Measurements from ENCODE around the gene KCNIP4.

KCNIP4 gene

DNA sequence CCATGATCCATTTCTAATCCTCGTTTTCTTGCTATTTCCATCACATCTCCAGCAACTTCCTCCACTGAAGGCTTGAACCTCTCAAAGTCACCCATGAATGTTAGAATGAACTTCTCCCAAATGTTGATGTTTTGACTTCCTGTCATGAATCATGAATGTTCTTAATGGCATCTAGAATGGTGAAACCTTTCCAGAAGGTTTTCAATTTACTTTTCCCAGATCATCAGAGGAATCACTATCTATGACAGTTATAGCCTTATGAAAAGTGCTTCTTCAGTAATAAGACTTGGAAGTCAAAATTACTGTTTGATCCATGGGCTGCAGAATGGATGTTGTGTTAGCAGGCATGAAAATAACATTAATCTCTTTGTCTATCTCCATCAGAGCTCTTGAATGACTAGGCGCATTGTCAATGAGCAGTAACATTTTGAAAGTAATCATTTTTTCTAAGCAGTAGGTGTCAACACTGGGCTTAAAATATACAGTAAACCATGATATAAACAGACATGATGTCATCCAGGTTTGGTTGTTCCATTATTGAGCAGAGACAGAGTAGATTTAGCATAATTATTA lies 268.2 kb downstream of the KCNIP4 start:
- no peak for DNase-seq

DNA sequence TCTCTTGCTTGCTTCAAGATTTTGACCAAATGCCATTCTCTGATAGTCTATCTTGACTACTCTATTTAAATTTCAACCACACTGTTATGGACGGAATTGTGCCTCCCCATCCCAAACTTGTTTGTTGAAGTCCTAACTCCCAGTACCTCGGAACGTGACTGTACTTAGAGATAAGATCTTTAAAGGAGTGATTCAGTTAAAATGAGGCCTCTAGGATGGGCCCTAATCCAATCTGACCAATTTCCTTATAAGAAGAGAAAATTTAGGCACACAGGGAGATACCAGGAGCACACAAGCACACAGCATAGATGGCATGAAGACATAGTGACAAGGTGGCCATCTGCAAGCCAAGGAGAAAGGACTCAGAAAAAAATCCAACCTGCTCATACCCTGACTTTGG lies 269.9 kb downstream of the KCNIP4 start:
- DNase-seq = no peak

DNA sequence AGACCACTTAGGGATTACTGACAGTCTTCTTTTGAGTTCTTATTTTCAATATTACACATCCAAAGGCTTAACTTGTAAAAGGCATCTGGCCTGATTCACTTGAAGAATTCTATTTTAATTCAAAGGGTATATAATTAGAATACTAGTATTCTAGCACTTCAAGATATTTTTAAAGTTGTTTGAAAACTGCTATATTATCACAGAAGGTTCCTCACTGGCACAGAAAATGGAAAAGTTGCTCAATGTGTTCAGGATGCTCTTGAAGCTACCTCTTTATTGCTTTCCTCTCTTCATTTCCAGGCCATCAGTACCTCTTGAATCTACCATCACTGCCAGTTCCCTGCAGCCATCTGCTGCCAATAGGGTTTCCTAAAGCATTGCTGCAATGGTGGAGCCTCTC lies 271.4 kb downstream of the KCNIP4 start:
- DNase-seq = no peak

DNA sequence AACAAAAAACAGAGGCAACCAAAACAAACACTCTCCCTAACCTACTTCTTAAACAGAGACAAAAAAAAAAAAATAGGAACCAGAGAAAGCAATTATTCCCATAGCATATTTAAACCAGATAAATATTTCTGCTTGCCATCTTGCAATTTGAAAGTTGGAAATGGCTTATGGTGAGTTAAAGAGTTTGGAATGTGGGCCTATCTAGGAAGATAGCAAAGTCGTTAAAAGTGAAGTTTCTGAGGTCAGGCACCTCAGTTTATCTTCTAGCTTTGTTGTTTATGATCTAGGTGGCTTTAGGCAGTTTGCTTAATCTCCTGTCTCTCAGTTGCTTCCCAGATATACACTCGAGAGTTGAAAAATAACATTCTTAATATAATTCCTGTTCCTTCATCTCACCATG lies 284.2 kb downstream of the KCNIP4 start:
- no peak for DNase-seq

DNA sequence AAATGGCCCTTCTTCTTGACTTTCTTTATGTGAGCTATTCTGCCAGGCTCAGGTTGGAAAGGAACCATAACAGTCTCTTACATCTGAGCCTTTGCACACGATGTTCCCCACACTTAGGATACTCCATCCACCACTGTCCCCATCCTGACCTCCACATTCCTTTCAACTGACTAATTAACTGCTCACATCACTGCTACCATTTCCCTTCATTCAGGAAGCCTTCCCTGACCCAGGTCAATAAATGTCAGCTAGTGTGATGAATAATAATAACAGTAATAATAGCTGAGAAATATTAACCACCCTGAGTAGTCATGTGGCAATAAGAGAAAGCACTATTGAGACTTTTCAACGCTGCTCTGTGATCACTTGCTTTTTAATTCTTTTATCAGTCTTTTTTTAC lies 291.7 kb downstream of the KCNIP4 start:
- no peak for DNase-seq

DNA sequence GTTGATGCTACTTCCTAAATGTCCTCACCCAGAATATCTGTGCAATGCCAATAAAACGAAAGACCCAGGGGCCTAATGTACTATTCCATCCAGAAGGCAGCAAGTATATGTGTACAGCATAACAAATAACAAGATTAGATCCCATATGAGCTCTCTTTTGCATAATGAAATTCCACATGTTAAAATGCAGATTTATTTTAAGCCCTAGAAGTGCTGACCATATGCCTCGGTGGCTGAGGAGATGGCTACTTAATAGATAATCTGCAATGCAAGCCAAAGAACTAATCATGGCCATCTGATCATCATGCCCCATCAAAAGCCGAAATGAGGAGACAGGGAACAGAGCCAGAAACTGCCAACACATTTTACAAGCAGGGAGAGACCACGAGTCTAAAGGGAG lies 293.5 kb downstream of the KCNIP4 start:
- DNase-seq = no peak

DNA sequence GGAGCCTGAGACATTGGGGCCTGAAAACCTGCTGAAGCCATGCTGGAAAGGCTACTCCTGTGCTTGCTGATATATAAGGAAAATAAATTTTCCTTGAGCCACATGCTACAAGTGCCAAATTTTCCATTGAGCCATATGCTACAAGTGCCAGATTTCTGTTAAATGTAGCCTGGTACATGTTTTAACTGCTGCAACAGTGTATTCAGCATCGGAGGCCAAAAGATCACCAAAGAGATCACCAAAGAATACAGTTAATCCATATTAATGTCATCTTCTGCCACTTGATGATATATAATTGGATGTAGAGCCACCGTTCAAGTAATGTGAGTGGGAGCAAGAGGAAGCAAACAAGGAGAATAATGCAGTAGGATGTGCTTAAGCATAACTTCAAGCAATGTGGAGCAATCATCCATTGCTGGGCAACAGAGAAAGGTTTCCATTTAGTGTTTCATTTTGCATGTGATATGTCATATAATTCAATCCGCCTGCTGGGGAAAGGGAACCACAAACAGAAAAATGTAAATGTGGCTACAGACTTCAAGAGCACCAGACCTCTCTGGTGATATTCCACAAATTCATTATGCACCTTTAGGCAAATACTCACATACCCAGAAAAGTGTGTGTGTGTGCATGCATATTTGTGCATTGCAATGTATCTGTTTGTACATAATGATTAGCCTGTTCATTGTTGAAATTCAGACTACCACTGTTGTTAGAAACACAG lies 295.9 kb downstream of the KCNIP4 start:
- no peak for DNase-seq

DNA sequence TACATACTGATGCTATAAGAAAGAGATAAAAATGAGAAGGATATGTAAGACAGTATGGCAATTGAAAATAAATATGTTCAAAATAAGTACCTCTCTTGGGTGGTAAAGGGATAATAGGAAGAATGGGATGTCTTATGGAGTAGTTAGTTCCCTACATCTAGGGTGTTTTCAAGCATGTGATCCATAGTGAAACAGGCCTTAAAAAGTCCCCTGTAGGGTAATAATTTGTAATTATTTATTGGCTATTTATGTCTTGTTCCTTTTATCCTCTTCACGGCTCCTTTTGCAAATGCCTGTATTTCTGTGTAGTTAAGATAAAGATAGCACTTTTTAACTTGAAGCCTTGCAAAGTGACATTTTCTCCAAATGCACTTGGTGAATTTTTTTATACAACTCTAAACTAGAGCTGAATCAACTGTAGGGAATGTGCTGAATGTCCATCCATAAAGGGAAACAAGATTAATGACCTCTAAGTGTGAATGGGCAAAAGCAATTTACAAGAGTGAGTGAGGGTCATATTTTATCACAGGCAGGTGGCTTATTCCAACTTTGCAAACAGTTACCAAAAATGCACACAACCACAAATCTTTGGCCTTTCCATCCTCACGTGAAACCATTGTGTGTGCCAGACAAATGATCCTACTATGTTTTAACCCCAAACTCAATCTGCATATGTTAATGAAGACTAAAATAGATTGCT lies 299.0 kb downstream of the KCNIP4 start:
- DNase-seq = no peak

DNA sequence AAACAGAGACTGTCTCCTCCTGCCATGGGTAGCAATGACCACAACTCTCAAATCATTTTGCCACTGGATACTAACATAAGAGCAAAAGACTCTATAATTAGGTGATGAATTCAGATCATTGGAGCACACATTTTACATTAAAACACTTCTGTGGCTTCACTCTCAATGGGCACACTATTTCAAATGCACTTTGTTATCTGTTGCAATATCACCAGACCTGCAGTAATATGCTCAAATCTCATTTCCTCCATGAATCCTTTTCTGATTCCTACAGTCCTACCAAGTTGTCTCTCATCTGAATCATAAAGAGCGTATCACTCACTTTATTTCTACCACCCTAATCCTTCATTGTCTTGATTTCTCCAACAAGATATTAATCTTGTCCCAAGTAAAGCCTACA lies 302.8 kb downstream of the KCNIP4 start:
- no peak for DNase-seq

DNA sequence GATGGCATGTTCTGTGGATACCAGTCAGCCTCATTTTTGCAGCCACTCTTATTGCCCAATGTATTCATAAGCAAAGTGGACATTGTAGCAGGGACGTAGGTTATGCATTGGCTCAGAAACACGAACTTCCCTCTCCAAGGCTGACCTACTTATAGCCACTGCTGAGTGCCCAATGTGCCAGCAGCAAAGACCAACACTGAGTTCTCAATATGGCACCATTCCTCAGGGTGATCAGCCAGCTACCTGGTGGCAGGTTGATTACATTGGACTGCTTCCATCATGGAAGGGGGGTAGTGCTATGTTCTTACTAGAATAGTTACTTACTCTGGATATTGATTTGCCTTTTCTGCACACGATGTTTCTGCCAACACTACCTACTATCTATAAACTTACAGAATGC lies 306.9 kb downstream of the KCNIP4 start:
- no peak for DNase-seq

DNA sequence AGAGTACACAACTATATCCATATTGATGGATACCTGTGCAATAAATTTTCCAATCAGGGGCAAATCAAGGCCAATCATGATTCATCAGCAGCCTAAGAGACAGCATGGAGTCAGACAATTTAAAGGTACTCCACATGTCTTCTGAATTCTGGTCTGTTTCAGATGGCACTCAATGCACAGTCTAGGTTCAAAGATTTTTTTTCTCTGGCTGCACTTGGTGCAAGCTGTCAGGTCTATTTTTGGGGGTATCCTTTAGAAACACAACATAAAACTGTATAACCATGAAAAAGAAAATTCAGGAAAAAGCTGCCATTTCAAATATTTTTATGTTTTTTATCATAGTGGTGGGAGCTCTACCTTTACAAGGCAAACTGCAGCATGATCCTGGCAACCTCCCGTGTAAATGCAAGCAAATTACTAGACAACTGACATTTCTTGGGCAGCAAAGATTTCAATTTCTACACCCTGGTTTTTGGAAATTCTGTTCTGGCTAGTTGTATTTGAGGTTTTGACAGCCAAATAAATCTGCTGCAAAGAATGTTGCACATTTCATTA lies 310.3 kb downstream of the KCNIP4 start:
- DNase-seq = no peak

DNA sequence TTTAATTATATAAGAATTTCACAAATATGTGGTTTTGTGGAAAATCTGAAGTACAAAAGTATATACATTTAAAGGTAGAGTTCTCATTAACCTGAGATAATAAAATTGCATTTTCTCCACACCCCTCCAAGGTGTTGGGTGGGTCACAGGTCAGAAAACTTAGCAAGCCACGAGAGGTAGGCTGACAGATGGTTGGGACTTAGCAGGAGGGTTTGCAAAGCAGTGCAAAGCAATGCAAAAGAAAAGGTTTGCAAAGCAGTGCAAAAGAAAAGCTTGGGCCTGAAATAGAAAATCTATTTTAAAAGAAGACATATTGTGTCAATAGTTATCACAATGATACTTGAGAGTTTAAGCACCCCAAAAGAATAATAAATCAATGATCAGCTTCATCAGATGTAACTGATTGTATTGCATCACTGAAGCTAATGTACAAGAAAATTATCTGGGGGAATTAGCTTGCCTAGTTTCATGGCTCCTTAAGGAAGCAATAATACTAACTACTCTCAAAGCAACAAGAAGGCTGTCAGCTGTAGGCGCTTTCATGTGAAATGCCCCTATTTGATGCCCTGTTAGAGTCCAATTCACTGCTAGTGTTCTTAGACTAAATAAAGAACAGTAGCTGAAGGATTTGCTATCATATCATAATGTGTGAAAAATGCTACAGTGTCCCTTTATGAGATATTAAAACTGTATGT lies 319.5 kb downstream of the KCNIP4 start:
- DNase-seq = no peak

DNA sequence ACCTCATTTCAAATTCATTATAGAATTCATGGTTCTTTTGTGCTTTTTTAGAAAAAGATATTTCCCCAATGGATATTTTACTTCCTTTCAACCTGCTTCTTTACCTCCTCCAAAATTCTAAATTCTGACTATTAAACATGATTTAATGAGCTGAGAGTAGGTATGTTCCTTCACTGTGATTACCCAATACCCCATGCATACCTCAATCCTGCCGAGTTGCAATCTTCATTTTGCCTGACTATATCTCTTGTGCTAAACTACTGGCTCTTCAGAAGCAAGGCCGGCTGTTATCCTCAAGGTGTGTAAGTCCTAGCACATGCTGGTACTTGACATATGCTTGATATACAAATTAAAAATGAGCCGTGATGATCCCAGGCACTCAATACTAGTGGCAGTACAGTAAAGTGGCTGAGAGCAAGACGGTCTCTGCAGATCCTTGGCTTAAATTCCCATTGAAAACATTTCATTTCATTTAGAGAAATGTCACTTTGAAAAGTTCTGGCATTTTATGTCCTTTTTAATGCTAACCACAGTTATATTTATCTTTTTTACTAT lies 320.4 kb downstream of the KCNIP4 start:
- no peak for DNase-seq

DNA sequence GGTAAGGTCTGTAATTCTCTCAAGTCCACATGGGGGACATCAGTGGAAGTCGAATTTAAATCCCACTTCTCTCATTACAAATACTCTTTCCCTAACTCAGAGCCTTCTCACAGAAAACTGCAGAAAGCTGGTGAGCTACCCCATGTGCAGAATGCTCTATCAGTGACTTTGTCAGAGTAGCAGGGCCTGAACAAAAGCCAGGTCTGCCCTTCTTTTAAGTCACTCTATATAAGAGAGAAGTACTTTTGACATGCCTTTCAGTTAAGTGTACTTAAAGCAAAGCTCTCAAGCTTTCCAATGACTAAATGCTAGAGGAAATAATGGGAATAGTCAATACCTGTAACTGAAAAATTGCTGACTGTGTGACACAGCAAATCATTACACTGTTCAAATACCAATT lies 323.1 kb downstream of the KCNIP4 start:
- no peak for DNase-seq

DNA sequence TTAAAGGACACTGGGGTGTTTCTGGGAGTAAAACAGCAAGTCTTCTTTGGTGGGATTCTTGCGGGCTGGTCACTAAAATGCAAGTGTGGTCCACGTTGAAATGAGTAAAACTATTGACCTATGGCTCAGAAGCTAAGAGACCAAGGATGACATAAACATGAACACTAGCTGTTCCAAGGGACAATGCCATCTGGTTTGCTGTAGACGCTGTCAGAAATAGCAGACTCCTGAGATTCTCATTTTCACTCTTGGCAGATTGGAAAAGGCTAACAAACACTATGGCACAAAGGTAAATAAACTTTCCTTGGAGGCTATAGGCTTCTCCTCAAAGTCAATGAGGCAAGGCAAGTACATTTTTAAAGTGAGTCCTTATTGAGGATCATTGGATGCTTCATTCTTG lies 343.6 kb downstream of the KCNIP4 start:
- no peak for DNase-seq

DNA sequence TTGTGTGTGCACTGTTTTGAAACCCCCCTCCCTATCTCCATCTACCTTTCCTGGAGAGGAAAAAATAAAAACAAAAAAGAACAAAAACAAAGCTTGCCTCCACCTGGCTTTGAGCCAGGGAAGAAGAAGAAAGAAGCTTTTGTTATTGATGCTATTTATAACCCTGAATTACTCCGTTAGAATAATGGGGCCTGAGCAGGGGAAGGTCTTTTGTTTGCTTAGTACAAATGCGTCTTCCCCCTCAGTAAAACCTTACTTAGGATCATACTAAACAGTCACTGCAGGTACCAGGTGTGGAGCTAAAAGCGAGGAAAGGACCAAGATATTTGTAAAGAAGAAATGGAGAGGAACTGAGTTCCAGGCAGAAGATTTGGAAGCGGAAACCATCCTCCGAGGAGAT lies 352.1 kb downstream of the KCNIP4 start:
- DNase-seq = no peak

DNA sequence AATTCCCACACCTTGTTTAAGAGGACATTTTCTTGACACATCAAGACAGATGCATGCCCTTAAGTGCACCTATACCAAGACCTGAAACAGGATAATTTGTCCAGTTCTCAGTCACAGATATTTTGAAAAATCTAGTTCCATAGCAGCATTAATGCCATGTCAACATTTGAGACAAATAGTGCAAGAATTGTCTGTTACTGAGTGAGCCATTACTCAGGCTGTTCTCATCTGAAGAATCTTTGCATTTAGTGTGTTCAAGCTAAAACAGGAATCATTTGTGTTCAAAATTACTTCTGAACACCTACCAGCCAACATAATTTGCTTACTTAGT lies 354.9 kb downstream of the KCNIP4 start:
- DNase-seq = no peak

DNA sequence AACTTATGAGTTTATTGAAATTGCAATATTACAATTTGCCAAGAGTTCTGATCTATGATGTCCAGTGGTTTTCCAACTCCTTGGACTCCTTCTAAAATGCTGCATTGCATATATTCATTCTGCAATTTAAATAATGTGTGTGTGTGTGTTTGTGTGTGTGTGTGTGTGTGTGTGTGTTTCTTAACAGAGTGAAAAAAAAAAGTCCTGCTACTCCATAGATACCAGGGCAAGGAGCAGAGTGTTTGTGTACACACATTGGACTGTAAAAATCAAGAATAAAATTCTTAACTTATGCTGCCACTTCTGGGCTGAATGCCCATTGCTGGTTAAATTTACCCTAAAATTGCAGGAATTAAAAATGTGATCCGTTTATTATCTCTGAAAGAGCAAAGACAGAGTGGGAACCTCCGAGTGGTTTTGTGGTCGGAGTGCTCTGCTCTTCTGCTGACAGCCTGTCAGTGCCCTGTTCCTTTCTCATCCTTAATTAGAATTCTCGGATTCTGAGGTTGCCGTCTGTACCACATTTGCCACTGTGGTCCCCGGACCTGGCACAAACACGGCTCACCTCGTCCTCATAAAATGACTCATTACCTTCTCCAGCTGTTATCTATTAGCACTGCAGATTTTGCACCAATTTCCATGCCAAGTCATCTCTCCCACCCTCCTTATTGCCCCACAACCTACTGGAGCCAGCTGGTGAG lies 355.5 kb downstream of the KCNIP4 start:
- no peak for DNase-seq

DNA sequence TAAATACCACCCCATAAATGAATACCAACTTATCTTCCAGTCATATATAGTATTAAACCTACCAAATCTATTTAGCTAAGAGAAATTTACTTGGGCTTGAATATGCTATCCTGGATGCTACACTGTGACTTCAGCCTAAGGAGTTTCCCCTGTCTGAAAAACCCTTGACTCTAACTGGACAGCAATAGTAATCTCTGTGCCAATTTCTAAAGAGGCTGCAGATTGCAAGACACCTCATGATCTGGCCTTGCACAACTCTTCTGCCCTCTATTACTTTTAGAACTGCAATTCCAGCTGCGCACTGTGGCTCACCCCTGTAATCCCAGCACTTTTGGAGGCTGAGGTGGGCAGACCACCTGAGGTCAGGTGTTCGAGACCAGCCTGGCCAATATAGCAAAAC lies 371.5 kb downstream of the KCNIP4 start:
- no peak for DNase-seq

DNA sequence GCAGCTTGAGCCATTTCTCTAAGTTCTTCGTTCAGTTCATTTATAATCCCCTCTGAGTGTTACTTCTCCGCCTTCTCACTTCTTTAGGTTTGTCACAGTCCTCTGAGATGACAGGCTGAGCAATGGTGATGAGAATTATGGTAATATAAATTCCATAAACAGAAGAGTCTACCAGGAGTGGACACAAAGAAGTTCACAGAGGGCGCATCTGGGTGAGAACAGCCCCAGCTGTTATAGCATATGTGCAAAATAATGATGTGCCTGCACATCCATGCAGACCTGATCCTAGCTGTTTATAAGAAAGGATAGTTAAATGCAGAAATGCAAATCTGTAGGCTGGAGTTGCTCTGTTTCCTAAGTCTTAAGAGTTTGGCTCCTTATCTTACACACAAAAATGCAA lies 377.5 kb downstream of the KCNIP4 start:
- no peak for DNase-seq

DNA sequence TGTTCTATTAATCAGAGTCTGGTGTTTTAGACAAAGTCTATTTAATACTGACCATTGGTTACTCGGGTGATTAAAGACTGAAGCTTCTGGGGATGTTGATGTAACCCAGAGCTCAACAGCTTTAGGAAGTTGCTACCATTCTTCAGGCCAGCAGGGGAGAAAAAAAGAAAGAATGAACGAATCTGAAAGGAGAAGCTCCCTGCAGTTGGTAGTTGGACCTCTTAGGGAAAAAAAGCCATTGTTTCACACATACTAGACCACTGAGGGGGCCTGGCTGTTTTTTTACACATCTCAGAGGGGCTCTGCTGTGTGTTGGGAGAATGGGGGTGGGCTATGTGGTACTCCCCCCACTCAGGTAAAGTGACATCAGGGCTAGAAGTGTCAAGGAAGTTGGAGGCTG lies 378.9 kb downstream of the KCNIP4 start:
- no peak for DNase-seq

DNA sequence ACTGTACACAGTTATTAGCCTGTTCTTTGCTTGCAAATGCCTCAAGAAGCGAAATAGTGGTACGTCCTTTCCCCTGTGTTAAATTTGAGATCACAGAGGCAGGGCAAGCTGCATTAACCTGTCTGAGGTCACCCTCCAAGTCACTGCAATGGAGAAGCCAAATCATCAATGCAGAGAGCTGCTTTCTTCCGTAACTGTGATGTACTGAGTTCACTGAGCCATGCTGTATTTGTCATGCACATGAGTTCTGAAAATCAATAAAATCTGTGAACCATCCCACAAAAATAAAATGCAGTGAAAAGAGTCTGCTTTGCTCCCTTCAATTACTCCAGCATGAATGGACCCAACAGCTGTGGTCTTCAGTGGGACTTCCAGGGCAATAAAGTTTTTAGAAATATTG lies 393.5 kb downstream of the KCNIP4 start:
- DNase-seq = no peak

DNA sequence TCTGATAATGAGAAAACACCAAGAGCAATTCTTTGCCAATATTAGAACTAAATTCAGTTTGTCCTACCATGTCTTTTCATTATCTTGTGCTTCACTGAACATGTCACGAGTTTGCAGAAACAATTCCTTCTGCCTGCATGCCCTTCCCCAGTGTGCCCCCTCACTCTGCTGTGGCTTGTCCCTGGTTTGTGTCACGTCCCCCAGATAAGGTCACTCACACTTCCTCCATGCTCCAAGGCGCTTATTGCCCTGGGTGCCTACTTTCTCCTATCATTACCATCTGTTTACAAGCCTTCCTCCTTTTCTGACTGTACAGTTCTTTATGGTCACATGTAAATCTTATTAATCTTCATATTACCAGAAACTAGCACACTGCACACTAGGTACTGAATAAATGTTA lies 394.1 kb downstream of the KCNIP4 start:
- DNase-seq = no peak
